Prostate gland (tissue), 2 donors: ENCODE results near the gene CENPV.
"Not testable (repeated sequence)": the region's sequence is repeated elsewhere in the genome, so short reads cannot be mapped to it uniquely, and the experiment has no call there.

Experiments
- CTCF ChIP-seq, 4 experiments: fragments of 200-600 bp in 2 of 4; fragments of 450-650 bp in 2 of 4; sonication (generic) in 2 of 4; IDR thresholded peaks; 1 replicate in 3 of 4; 2 replicates in 1 of 4; pipeline ENCODE4 v1.5.1; 2016 to 2019; ENCODE audit warnings: antibody characterized with exemption in 4 of 4, mild to moderate bottlenecking in 2 of 4, moderate library complexity in 2 of 4
- POLR2AphosphoS5 ChIP-seq: sonication (generic); formaldehyde crosslinking; IDR thresholded peaks from one replicate; pipeline ENCODE4 v1.6.1; 2017; ENCODE audit warnings: antibody characterized with exemption

DNA sequence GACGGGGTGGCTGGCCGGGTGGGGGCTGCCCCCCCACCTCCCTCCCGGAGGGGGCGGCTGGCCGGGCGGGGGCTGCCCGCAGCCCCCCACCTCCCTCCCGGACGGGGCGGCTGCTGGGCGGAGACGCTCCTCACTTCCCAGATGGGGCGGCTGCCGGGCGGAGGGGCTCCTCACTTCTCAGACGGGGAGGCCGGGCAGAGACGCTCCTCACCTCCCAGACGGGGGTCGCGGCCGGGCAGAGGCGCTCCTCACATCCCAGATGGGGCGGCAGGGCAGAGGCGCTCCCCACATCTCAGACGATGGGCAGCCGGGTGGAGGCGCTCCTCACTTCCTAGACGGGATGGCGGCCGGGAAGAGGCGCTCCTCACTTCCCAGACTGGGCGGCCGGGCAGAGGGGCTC, 41.2 kb downstream of the CENPV start:
- not testable (repeated sequence) for TF ChIP-seq CTCF (IDR thresholded peaks at IDR 0.05); POLR2AphosphoS5
